Measurements from ENCODE around the gene TRPM8.

- TF ChIP-seq, protein P1, sequence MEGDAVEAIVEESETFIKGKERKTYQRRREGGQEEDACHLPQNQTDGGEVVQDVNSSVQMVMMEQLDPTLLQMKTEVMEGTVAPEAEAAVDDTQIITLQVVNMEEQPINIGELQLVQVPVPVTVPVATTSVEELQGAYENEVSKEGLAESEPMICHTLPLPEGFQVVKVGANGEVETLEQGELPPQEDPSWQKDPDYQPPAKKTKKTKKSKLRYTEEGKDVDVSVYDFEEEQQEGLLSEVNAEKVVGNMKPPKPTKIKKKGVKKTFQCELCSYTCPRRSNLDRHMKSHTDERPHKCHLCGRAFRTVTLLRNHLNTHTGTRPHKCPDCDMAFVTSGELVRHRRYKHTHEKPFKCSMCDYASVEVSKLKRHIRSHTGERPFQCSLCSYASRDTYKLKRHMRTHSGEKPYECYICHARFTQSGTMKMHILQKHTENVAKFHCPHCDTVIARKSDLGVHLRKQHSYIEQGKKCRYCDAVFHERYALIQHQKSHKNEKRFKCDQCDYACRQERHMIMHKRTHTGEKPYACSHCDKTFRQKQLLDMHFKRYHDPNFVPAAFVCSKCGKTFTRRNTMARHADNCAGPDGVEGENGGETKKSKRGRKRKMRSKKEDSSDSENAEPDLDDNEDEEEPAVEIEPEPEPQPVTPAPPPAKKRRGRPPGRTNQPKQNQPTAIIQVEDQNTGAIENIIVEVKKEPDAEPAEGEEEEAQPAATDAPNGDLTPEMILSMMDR (IDR thresholded peaks at IDR 0.05; ENCODE audit: low read depth, low read length) = no peak
- no peak for TF ChIP-seq EZH2phosphoT487 (IDR thresholded peaks at IDR 0.05; ENCODE audit: low read depth)
Observed at GRCh38 chr2:233966388-233966787, 49.2 kb downstream of the TRPM8 start.
